Activated T-cell treated with anti-CD3 and anti-CD28 coated beads, Interleukin-2, amount 50 U/mL, for 24 hours (primary cell): Measurements from ENCODE around the gene IFI27L1.
A peak's percentile ranks its signal among the peaks of the same experiment; 100 is the strongest.

ENCODE experiments used
- DNase-seq: peaks from one replicate; pipeline ENCODE4 v3.0.0-alpha.2; 2020
- H3K27ac Mint-ChIP-seq: 2 replicates; pipeline ENCODE4 v1.8.0; 2020; ENCODE audit warnings: mild to moderate bottlenecking, mixed read lengths
- H3K27me3 Mint-ChIP-seq: 2 replicates; pipeline ENCODE4 v1.8.0; 2020; ENCODE audit warnings: mixed read lengths
- H3K36me3 Mint-ChIP-seq: 2 replicates; pipeline ENCODE4 v1.8.0; 2020; ENCODE audit warnings: low read depth, mixed read lengths
- H3K4me1 Mint-ChIP-seq: 2 replicates; pipeline ENCODE4 v1.8.0; 2020; ENCODE audit warnings: low read depth, mixed read lengths
- H3K4me3 Mint-ChIP-seq: 2 replicates; pipeline ENCODE4 v1.8.0; 2020; ENCODE audit warnings: mild to moderate bottlenecking, moderate library complexity, mixed read lengths
- H3K9me3 Mint-ChIP-seq: 2 replicates; pipeline ENCODE4 v1.8.0; 2020; ENCODE audit warnings: mixed read lengths

Gene IFI27L1

GRCh38 chr14:94043756-94044475 lies 37.2 kb upstream of the IFI27L1 start:
- Mint-ChIP-seq H3K4me1 (no peaks in the 10 kb centered on the region), H3K27me3 (no peaks in the 10 kb centered on the region), H3K27ac (no peak overlapping the region), H3K4me3 (no peak overlapping the region), H3K9me3 (no peaks in the 10 kb centered on the region), H3K36me3 (peaks cover 59% of the 10 kb centered on the region)
- peak; percentile 29 for DNase-seq

GRCh38 chr14:94044476-94045091 lies 36.5 kb upstream of the IFI27L1 start:
- DNase-seq: peak; percentile 29
- Mint-ChIP-seq H3K4me3 (no peak overlapping the region), H3K27me3 (no peaks in the 10 kb centered on the region), H3K27ac (no peak overlapping the region), H3K36me3 (peaks cover 66% of the 10 kb centered on the region), H3K9me3 (no peaks in the 10 kb centered on the region), H3K4me1 (no peaks in the 10 kb centered on the region)

DNA sequence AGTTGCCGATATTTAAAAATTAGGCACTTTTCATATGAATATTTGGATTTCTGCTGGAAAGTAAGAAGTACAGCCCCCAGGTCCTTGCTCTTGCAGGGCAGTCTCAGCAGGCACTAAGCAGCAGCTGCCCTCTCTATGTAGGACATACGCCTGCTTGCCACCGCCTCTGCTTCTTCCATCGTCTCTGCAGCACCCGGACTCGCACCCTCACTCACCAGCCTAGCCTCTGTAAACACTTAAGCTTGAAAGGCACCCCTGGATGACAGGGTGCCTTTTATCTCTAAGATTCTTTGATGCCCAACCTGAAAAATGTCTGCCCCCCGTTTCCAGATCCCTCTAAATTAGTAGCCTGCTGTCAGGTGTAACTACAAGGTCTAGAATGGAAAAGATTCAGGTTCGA lies 36.0 kb upstream of the IFI27L1 start:
- no peaks in the 10 kb centered on the region for H3K4me1 Mint-ChIP-seq
- H3K4me3 Mint-ChIP-seq: no peak overlapping the region
- H3K36me3 Mint-ChIP-seq: peaks cover 71% of the 10 kb centered on the region
- H3K27ac Mint-ChIP-seq: no peak overlapping the region
- H3K27me3 Mint-ChIP-seq: no peaks in the 10 kb centered on the region
- DNase-seq: peak; percentile 22
- no peaks in the 10 kb centered on the region for H3K9me3 Mint-ChIP-seq

- Mint-ChIP-seq H3K4me3 (no peak overlapping the region), H3K9me3 (no peaks in the 10 kb centered on the region), H3K36me3 (peaks cover 77% of the 10 kb centered on the region), H3K4me1 (no peaks in the 10 kb centered on the region), H3K27me3 (no peaks in the 10 kb centered on the region), H3K27ac (peak overlapping the region; percentile 11)
- DNase-seq: no peak
These were observed 35.4 kb upstream of the IFI27L1 start for GRCh38 chr14:94045563-94046345.

DNA sequence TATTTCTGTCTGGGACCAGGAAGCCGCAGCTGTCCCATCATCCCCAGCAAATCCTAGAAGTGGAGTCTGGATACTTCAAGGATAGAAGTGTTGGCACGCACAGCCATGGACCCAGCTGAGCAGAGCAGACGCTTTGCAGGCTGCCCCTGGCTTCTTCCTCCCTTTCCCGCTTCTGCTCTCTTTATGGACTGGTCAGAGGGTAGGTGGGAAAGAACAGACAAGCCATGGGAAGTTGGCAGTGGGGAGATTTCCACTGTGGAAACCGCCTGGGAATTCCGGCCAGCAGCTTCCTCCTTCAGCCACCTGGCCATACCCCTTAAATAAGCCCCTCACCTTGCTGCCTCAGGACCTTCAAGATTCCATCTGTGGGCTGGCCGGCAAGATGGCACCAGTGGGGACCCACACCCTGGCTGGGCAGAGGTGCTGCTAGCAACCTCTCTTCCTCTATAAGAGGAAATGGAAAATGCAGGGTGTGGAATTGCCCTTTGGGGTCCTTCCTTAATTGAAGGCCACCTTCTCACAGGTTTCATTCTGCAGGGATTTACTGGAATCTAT lies 34.3 kb upstream of the IFI27L1 start:
- Mint-ChIP-seq H3K36me3 (peaks cover 87% of the 10 kb centered on the region), H3K4me1 (no peaks in the 10 kb centered on the region), H3K4me3 (no peak overlapping the region), H3K27ac (peak overlapping the region; percentile 40), H3K27me3 (no peaks in the 10 kb centered on the region), H3K9me3 (no peaks in the 10 kb centered on the region)
- no peak for DNase-seq

GRCh38 chr14:94047581-94047980 lies 33.5 kb upstream of the IFI27L1 start:
- H3K36me3 Mint-ChIP-seq: peaks cover 96% of the 10 kb centered on the region
- peak overlapping the region; percentile 69 for H3K27ac Mint-ChIP-seq
- peaks cover 6% of the 10 kb centered on the region for H3K4me1 Mint-ChIP-seq
- DNase-seq: no peak
- H3K9me3 Mint-ChIP-seq: no peaks in the 10 kb centered on the region
- H3K27me3 Mint-ChIP-seq: no peaks in the 10 kb centered on the region
- no peak overlapping the region for H3K4me3 Mint-ChIP-seq

DNA sequence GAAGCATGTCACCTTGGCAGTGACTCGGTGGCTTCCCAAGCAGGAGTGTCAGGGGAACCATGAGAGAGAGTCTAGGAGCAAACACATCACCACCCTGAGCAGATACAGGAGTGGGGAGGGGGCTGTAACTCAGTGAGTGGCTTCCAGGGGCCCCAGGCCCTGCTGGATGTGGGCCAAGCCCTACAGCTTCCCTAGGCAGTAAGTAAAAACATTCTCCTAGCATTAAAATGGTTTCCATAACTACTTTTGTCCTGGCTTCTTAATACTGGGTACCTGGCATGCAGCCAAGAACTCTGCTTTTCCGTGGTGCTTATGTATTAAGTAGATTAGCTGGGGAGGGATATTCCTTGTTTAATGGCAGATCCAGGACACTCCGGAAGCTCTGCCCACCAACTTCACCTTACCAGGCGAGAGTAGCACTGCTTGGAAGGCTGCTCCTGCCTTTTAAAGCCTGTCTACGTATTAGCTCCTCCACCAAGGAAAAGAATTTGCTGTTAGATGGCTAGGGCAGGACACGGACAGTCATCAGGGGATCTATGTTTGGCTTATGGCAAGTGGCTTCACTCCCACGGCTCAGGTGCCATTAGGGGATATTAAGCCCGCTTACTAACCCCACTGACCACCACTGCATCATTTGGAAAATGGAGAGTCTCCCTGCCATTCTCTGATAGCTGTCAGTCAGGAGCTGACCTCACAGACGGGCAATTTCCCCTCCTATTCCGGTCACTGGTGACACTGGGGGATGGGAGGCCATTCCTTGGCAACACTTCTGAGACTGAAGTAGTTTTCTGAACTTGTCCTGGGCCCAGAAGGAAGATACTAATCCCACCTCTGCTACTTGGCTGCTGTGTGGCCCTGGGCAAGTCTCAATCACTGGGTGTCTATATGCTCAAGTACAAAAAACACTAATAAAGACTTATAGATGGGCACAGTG lies 32.2 kb upstream of the IFI27L1 start:
- peak overlapping the region; percentile 69 for H3K27ac Mint-ChIP-seq
- peaks cover 13% of the 10 kb centered on the region for H3K4me1 Mint-ChIP-seq
- H3K36me3 Mint-ChIP-seq: peaks cover 95% of the 10 kb centered on the region

GRCh38 chr14:94049625-94050023 lies 31.5 kb upstream of the IFI27L1 start:
- H3K27ac Mint-ChIP-seq: no peak overlapping the region
- H3K4me1 Mint-ChIP-seq: peaks cover 16% of the 10 kb centered on the region
- H3K27me3 Mint-ChIP-seq: no peaks in the 10 kb centered on the region
- H3K9me3 Mint-ChIP-seq: no peaks in the 10 kb centered on the region
- no peak for DNase-seq
- peaks cover 95% of the 10 kb centered on the region for H3K36me3 Mint-ChIP-seq
- no peak overlapping the region for H3K4me3 Mint-ChIP-seq

More for the DNA sequence above, 32.2 kb upstream of the IFI27L1 start:
- H3K27me3 Mint-ChIP-seq: no peaks in the 10 kb centered on the region
- no peak for DNase-seq
- H3K4me3 Mint-ChIP-seq: no peak overlapping the region
- no peaks in the 10 kb centered on the region for H3K9me3 Mint-ChIP-seq

GRCh38 chr14:94050231-94050880 lies 30.8 kb upstream of the IFI27L1 start:
- H3K27ac Mint-ChIP-seq: peak overlapping the region; percentile 42
- H3K36me3 Mint-ChIP-seq: peaks cover 95% of the 10 kb centered on the region
- H3K27me3 Mint-ChIP-seq: no peaks in the 10 kb centered on the region
- DNase-seq: no peak
- H3K4me1 Mint-ChIP-seq: peaks cover 16% of the 10 kb centered on the region
- H3K9me3 Mint-ChIP-seq: no peaks in the 10 kb centered on the region
- no peak overlapping the region for H3K4me3 Mint-ChIP-seq

- H3K9me3 Mint-ChIP-seq: no peaks in the 10 kb centered on the region
- H3K27ac Mint-ChIP-seq: peak overlapping the region; percentile 3
- H3K4me1 Mint-ChIP-seq: peaks cover 20% of the 10 kb centered on the region
- H3K4me3 Mint-ChIP-seq: no peak overlapping the region
- no peak for DNase-seq
- H3K36me3 Mint-ChIP-seq: peaks cover 95% of the 10 kb centered on the region
- no peaks in the 10 kb centered on the region for H3K27me3 Mint-ChIP-seq
These were observed 30.0 kb upstream of the IFI27L1 start for GRCh38 chr14:94051115-94051514.

GRCh38 chr14:94051779-94052178 lies 29.3 kb upstream of the IFI27L1 start:
- no peaks in the 10 kb centered on the region for H3K9me3 Mint-ChIP-seq
- H3K4me1 Mint-ChIP-seq: peaks cover 26% of the 10 kb centered on the region
- no peak for DNase-seq
- H3K36me3 Mint-ChIP-seq: peaks cover 95% of the 10 kb centered on the region
- H3K27me3 Mint-ChIP-seq: no peaks in the 10 kb centered on the region
- H3K27ac Mint-ChIP-seq: peak overlapping the region; percentile 77
- H3K4me3 Mint-ChIP-seq: no peak overlapping the region

- Mint-ChIP-seq H3K27ac (peak overlapping the region; percentile 77), H3K36me3 (peaks cover 95% of the 10 kb centered on the region), H3K4me3 (no peak overlapping the region), H3K4me1 (peaks cover 30% of the 10 kb centered on the region), H3K9me3 (no peaks in the 10 kb centered on the region), H3K27me3 (no peaks in the 10 kb centered on the region)
- DNase-seq: no peak
These were observed 28.9 kb upstream of the IFI27L1 start for GRCh38 chr14:94052199-94052598.

GRCh38 chr14:94052662-94053061 lies 28.4 kb upstream of the IFI27L1 start:
- Mint-ChIP-seq H3K36me3 (peaks cover 95% of the 10 kb centered on the region), H3K4me3 (no peak overlapping the region), H3K4me1 (peaks cover 35% of the 10 kb centered on the region), H3K27me3 (no peaks in the 10 kb centered on the region), H3K9me3 (no peaks in the 10 kb centered on the region), H3K27ac (peak overlapping the region; percentile 77)
- no peak for DNase-seq
